BE2C (cell line): ENCODE data around the gene PXYLP1.

Source experiments
- DNase-seq: peaks from one replicate; pipeline ENCODE4 v3.0.0-alpha.2; 2020
- H3K27me3 ChIP-seq: fragments of 250-450 bp; sonication (Bioruptor Pico); 2 replicates; pipeline ENCODE4 v1.5.1; 2020; ENCODE audit warnings: mild to moderate bottlenecking
- H3K36me3 ChIP-seq: fragments of 250-450 bp; sonication (Bioruptor Pico); 2 replicates; pipeline ENCODE4 v1.5.1; 2020; ENCODE audit warnings: mild to moderate bottlenecking
- H3K4me1 ChIP-seq: fragments of 250-450 bp; sonication (Bioruptor Pico); 2 replicates; pipeline ENCODE4 v1.5.1; 2020
- H3K4me3 ChIP-seq: 2 replicates; pipeline ENCODE4 v1.5.1; 2011; ENCODE audit warnings: low read depth, low read length
- H3K9me3 ChIP-seq: fragments of 250-450 bp; sonication (Bioruptor Pico); 2 replicates; pipeline ENCODE4 v1.5.1; 2020
- CTCF ChIP-seq: IDR thresholded peaks from 2 replicates; pipeline ENCODE4 v1.5.1; 2012; ENCODE audit warnings: mild to moderate bottlenecking, low read depth, low read length

The PXYLP1 gene

GRCh38 chr3:141256820-141257219 is 25.2 kb downstream of the PXYLP1 start:
- no peak for DNase-seq
- Histone ChIP-seq H3K36me3 (peaks cover 20% of the 10 kb centered on the region), H3K4me1 (0 out of 2 replicates have a peak, but pooled peaks cover 4% of the 10 kb centered on the region), H3K9me3 (no peaks in the 10 kb centered on the region), H3K27me3 (no peaks in the 10 kb centered on the region), H3K4me3 (no peak overlapping the region)
- TF ChIP-seq CTCF, result no peak

GRCh38 chr3:141257961-141258360 is 26.3 kb downstream of the PXYLP1 start:
- no peak overlapping the region for H3K4me3 ChIP-seq
- H3K4me1 ChIP-seq, result 0 out of 2 replicates have a peak, but pooled peaks cover 4% of the 10 kb centered on the region

GRCh38 chr3:141258973-141259372 is 27.3 kb downstream of the PXYLP1 start:
- no peak for TF ChIP-seq CTCF
- H3K4me3 ChIP-seq, result no peak overlapping the region
- 0 out of 2 replicates have a peak, but pooled peaks cover 4% of the 10 kb centered on the region for H3K4me1 ChIP-seq
- DNase-seq, result no peak
- H3K9me3 ChIP-seq, result no peaks in the 10 kb centered on the region
- H3K27me3 ChIP-seq, result no peaks in the 10 kb centered on the region
- H3K36me3 ChIP-seq, result peaks cover 29% of the 10 kb centered on the region

More at GRCh38 chr3:141257961-141258360, 26.3 kb downstream of the PXYLP1 start:
- H3K27me3 ChIP-seq, result no peaks in the 10 kb centered on the region
- no peak for DNase-seq
- TF ChIP-seq CTCF, result no peak
- peaks cover 28% of the 10 kb centered on the region for H3K36me3 ChIP-seq
- no peaks in the 10 kb centered on the region for H3K9me3 ChIP-seq

- Histone ChIP-seq H3K4me3 (no peak overlapping the region), H3K4me1 (0 out of 2 replicates have a peak, but pooled peaks cover 4% of the 10 kb centered on the region), H3K9me3 (no peaks in the 10 kb centered on the region), H3K36me3 (peaks cover 36% of the 10 kb centered on the region), H3K27me3 (no peaks in the 10 kb centered on the region)
- TF ChIP-seq CTCF, result no peak
- DNase-seq, result no peak
Observed at GRCh38 chr3:141259821-141260629, 28.4 kb downstream of the PXYLP1 start.

- Histone ChIP-seq H3K4me3 (no peak overlapping the region), H3K27me3 (no peaks in the 10 kb centered on the region), H3K4me1 (0 out of 2 replicates have a peak, but pooled peaks cover under 1% of the 10 kb centered on the region), H3K36me3 (peaks cover 41% of the 10 kb centered on the region), H3K9me3 (no peaks in the 10 kb centered on the region)
- TF ChIP-seq CTCF, result no peak
- DNase-seq, result no peak
Observed at GRCh38 chr3:141260630-141260927, 29.0 kb downstream of the PXYLP1 start.

GRCh38 chr3:141261472-141262307 is 30.1 kb downstream of the PXYLP1 start:
- no peak for DNase-seq
- Histone ChIP-seq H3K36me3 (peaks cover 42% of the 10 kb centered on the region), H3K9me3 (no peaks in the 10 kb centered on the region), H3K4me3 (no peak overlapping the region), H3K4me1 (no peaks in the 10 kb centered on the region), H3K27me3 (no peaks in the 10 kb centered on the region)
- TF ChIP-seq CTCF, result no peak
